RCC 7860 (cell line): ENCODE data around the gene MSRB1.

Source experiments
- DNase-seq: peaks from one replicate; pipeline ENCODE4 v3.0.0-alpha.2; 2015; ENCODE audit warnings: low spot score
- FAIRE-seq: peaks from 2 replicates; lab custom pipeline; 2012; peaks lifted over from hg19 to GRCh38; lab: Jason Lieb, UNC

The MSRB1 gene

GRCh38 chr16:1979271-1980029 lies 36.5 kb upstream of the MSRB1 start:
- FAIRE-seq (no peak), DNase-seq (no peak)

GRCh38 chr16:1978476-1979120 lies 35.6 kb upstream of the MSRB1 start:
- DNase-seq = no peak
- no peak for FAIRE-seq

GRCh38 chr16:1977875-1978268 lies 34.9 kb upstream of the MSRB1 start:
- no peak for FAIRE-seq

GRCh38 chr16:1976951-1977874 lies 34.2 kb upstream of the MSRB1 start:
- FAIRE-seq = no peak

More at GRCh38 chr16:1977875-1978268, 34.9 kb upstream of the MSRB1 start:
- DNase-seq = no peak

GRCh38 chr16:1976216-1976520 lies 33.2 kb upstream of the MSRB1 start:
- no peak for FAIRE-seq

More at GRCh38 chr16:1976951-1977874, 34.2 kb upstream of the MSRB1 start:
- DNase-seq = no peak

GRCh38 chr16:1975432-1976215 lies 32.6 kb upstream of the MSRB1 start:
- FAIRE-seq (no peak), DNase-seq (no peak)

More at GRCh38 chr16:1976216-1976520, 33.2 kb upstream of the MSRB1 start:
- DNase-seq = no peak

GRCh38 chr16:1974157-1975070 lies 31.4 kb upstream of the MSRB1 start:
- no peak for FAIRE-seq

GRCh38 chr16:1973461-1974156 lies 30.6 kb upstream of the MSRB1 start:
- no peak for FAIRE-seq
- no peak for DNase-seq

More at GRCh38 chr16:1974157-1975070, 31.4 kb upstream of the MSRB1 start:
- no peak for DNase-seq

GRCh38 chr16:1972490-1972877 lies 29.5 kb upstream of the MSRB1 start:
- DNase-seq (no peak), FAIRE-seq (no peak)

GRCh38 chr16:1971796-1972489 lies 28.9 kb upstream of the MSRB1 start, which contains the start of gene TBL3:
Gene TBL3 (plus strand): TSS chr16:1972053. CDS start chr16:1972165, 112 bp downstream.
- FAIRE-seq (peak; percentile 55), DNase-seq (peak; percentile 85)

- DNase-seq (no peak), FAIRE-seq (no peak)
These were observed 25.4 kb upstream of the MSRB1 start for GRCh38 chr16:1968146-1968953.

- DNase-seq = no peak
- no peak for FAIRE-seq
These were observed 23.5 kb upstream of the MSRB1 start, which contains the start of gene RNF151 for GRCh38 chr16:1966460-1966859. Gene RNF151 (plus strand): TSS chr16:1966856. CDS start chr16:1966882, 26 bp downstream.

- DNase-seq (no peak), FAIRE-seq (no peak)
These were observed 22.5 kb upstream of the MSRB1 start for GRCh38 chr16:1965396-1966001.

- peak; percentile 89 for FAIRE-seq
- peak; percentile 97 for DNase-seq
These were observed 21.8 kb upstream of the MSRB1 start, which contains the start of gene RPS2 for GRCh38 chr16:1964506-1965395. Gene RPS2 (minus strand): TSS chr16:1964826. CDS start chr16:1964625, 201 bp downstream.

- FAIRE-seq = no peak
- DNase-seq = no peak
These were observed 21.0 kb upstream of the MSRB1 start for GRCh38 chr16:1963806-1964505.
